HG02938 (cell line): ENCODE results near the gene TAOK3.

ENCODE experiments used
- ATAC-seq: cut with Tn5 transposase; IDR thresholded peaks from one replicate; pipeline ENCODE4 v1.9.1; 2021; ENCODE audit warnings: mild to moderate bottlenecking, moderate library complexity; ENCODE audit not compliant: unreplicated experiment

TAOK3 gene

GRCh38 chr12:118103201-118103600 lies 269.5 kb downstream of the TAOK3 start:
- no peak for ATAC-seq

GRCh38 chr12:118102609-118103008 lies 270.1 kb downstream of the TAOK3 start:
- no peak for ATAC-seq

GRCh38 chr12:118102070-118102469 lies 270.6 kb downstream of the TAOK3 start:
- no peak for ATAC-seq

- ATAC-seq, result no peak
These were observed 271.7 kb downstream of the TAOK3 start for GRCh38 chr12:118101051-118101450.
